Tibial nerve (tissue), 4 donors: Measurements from ENCODE around the gene JARID2. TPM values are rescaled to one million over a fixed set of nuclear protein-coding genes. Genes with fewer than 3 reads are reported as not detected.

ENCODE experiments used
- DNase-seq, 2 donors: peaks; one replicate each; pipeline ENCODE4 v3.0.0-alpha.2; 2019; ENCODE audit warnings: low spot score in 2 of 2
- H3K27ac ChIP-seq, 4 donors: fragments of 200-600 bp; sonication (generic) in 3 of 4; one replicate each; pipeline ENCODE4 v1.5.1; 2017 to 2019; ENCODE audit warnings: mild to moderate bottlenecking in 1 of 4
- H3K27me3 ChIP-seq, 2 donors: fragments of 200-600 bp; sonication (generic) in 1 of 2; one replicate each; pipeline versions ENCODE4 v1.5.1 to v1.6.0; 2017 to 2019
- H3K36me3 ChIP-seq, 3 donors: fragments of 200-600 bp; sonication (generic); one replicate each; pipeline ENCODE4 v1.5.1; 2018 to 2019
- H3K4me1 ChIP-seq, 4 donors: fragments of 200-600 bp; sonication (generic) in 3 of 4; one replicate each; pipeline ENCODE4 v1.5.1; 2017 to 2019
- H3K4me3 ChIP-seq, 4 donors: fragments of 200-600 bp; sonication (generic) in 3 of 4; one replicate each; pipeline ENCODE4 v1.5.1; 2017 to 2019; ENCODE audit warnings: mild to moderate bottlenecking in 1 of 4, moderate library complexity in 1 of 4
- H3K9me3 ChIP-seq, 4 donors: fragments of 200-600 bp; sonication (generic) in 3 of 4; one replicate each; pipeline ENCODE4 v1.5.1; 2017 to 2019
- CTCF ChIP-seq, 5 experiments: fragments of 200-600 bp in 3 of 5; fragments of 450-650 bp in 2 of 5; sonication (generic) in 3 of 5; IDR thresholded peaks; one replicate each; pipeline ENCODE4 v1.5.1; 2016 to 2019; ENCODE audit warnings: antibody characterized with exemption in 5 of 5, mild to moderate bottlenecking in 3 of 5, moderate library complexity in 2 of 5
- EP300 ChIP-seq, 2 donors: sonication (generic); formaldehyde crosslinking; IDR thresholded peaks; one replicate each; pipeline ENCODE4 v1.6.1; 2017; ENCODE audit warnings: antibody characterized with exemption in 2 of 2, mild to moderate bottlenecking in 1 of 2
- POLR2A ChIP-seq, 2 donors: fragments of 450-650 bp; IDR thresholded peaks; one replicate each; pipeline ENCODE4 v1.6.1; 2017; ENCODE audit warnings: antibody characterized with exemption in 2 of 2, mild to moderate bottlenecking in 2 of 2, moderate library complexity in 2 of 2
- WGBS, 2 donors: methylation state at CpG; one replicate each; pipeline ENCODE4 v1.1.5; 2018; 5-methylcytosine and 5-hydroxymethylcytosine counted together
- total RNA-seq, 4 donors: library from RNA; depleted of rRNA; stranded (reverse); fragments of >200 nt; gene quantifications; one replicate each; pipeline ENCODE4 v1.1.0, GENCODE V29; 2016

Gene JARID2
- total RNA-seq, 4 donors from 2014 or later: 9.0 to 26.1 (median 9.8) TPM

GRCh38 chr6:15309611-15310283 lies 63.9 kb downstream of the JARID2 start:
- TF ChIP-seq CTCF (IDR thresholded peaks at IDR 0.05): no peak
- TF ChIP-seq EP300 (IDR thresholded peaks at IDR 0.05): no peak
- TF ChIP-seq POLR2A (IDR thresholded peaks at IDR 0.05): no peak
- Histone ChIP-seq H3K27ac (no peak overlapping the region), H3K36me3 (no peaks in the 10 kb centered on the region), H3K4me1 (peaks cover 3 to 71% (median 41%) of the 10 kb centered on the region in 4 donors), H3K4me3 (no peak overlapping the region), H3K27me3 (no peaks in the 10 kb centered on the region), H3K9me3 (no peaks in the 10 kb centered on the region)
- WGBS, 2 donors: 82 to 90% methylated on average over 3 of the region's 3 CpGs
- no peak for DNase-seq

GRCh38 chr6:15310680-15311079 lies 64.8 kb downstream of the JARID2 start:
- WGBS, 2 donors: 78 to 85% methylated on average over 7 of the region's 7 CpGs
- H3K36me3 ChIP-seq: no peaks in the 10 kb centered on the region
- H3K9me3 ChIP-seq: no peaks in the 10 kb centered on the region

GRCh38 chr6:15312500-15312899 lies 66.6 kb downstream of the JARID2 start:
- no peak for DNase-seq
- Histone ChIP-seq H3K4me3 (no peak overlapping the region), H3K9me3 (no peaks in the 10 kb centered on the region), H3K27me3 (no peaks in the 10 kb centered on the region), H3K36me3 (no peaks in the 10 kb centered on the region), H3K27ac (peak overlapping the region in 2 of 4 donors; percentile 25 to 72), H3K4me1 (peaks cover 3 to 70% (median 34%) of the 10 kb centered on the region in 4 donors)
- WGBS, 2 donors: 62 to 71% methylated on average over 3 of the region's 3 CpGs
- no peak for TF ChIP-seq POLR2A (IDR thresholded peaks at IDR 0.05)
- TF ChIP-seq EP300 (IDR thresholded peaks at IDR 0.05): no peak
- TF ChIP-seq CTCF (IDR thresholded peaks at IDR 0.05): no peak

More at GRCh38 chr6:15310680-15311079, 64.8 kb downstream of the JARID2 start:
- TF ChIP-seq POLR2A (IDR thresholded peaks at IDR 0.05) (no peak), EP300 (IDR thresholded peaks at IDR 0.05) (no peak), CTCF (IDR thresholded peaks at IDR 0.05) (no peak)
- no peak overlapping the region for H3K27ac ChIP-seq
- no peak overlapping the region for H3K4me3 ChIP-seq
- DNase-seq: no peak
- no peaks in the 10 kb centered on the region for H3K27me3 ChIP-seq
- H3K4me1 ChIP-seq: peaks cover 3 to 64% (median 35%) of the 10 kb centered on the region in 4 donors

- TF ChIP-seq POLR2A (IDR thresholded peaks at IDR 0.05) (no peak), EP300 (IDR thresholded peaks at IDR 0.05) (no peak), CTCF (IDR thresholded peaks at IDR 0.05) (no peak)
- 29 to 37% methylated on average over 4 to 5 of the region's 5 CpGs for WGBS, 2 donors
- no peaks in the 10 kb centered on the region for H3K36me3 ChIP-seq
- H3K9me3 ChIP-seq: no peaks in the 10 kb centered on the region
- H3K4me3 ChIP-seq: no peak overlapping the region
- H3K27ac ChIP-seq: peak overlapping the region in 2 of 4 donors; percentile 25 to 72
- no peak for DNase-seq
- H3K4me1 ChIP-seq: peaks cover 0 to 70% (median 42%) of the 10 kb centered on the region in 4 donors
- H3K27me3 ChIP-seq: no peaks in the 10 kb centered on the region
These were observed 67.5 kb downstream of the JARID2 start for GRCh38 chr6:15313367-15313766.

GRCh38 chr6:15316754-15317153 lies 70.9 kb downstream of the JARID2 start:
- Histone ChIP-seq H3K36me3 (no peaks in the 10 kb centered on the region), H3K4me3 (no peak overlapping the region), H3K27ac (no peak overlapping the region), H3K27me3 (no peaks in the 10 kb centered on the region), H3K4me1 (peaks cover 0 to 70% (median 49%) of the 10 kb centered on the region in 4 donors), H3K9me3 (no peaks in the 10 kb centered on the region)
- TF ChIP-seq CTCF (IDR thresholded peaks at IDR 0.05) (no peak), EP300 (IDR thresholded peaks at IDR 0.05) (no peak), POLR2A (IDR thresholded peaks at IDR 0.05) (no peak)
- DNase-seq: no peak
